Measurements from ENCODE around the gene CYP4F2. TPM values are rescaled to one million over a fixed set of nuclear protein-coding genes. Genes with fewer than 3 reads are reported as not detected.

Gene CYP4F2
- total RNA-seq, 4 donors from 2014 or later = 0.98 TPM; not detected in 3

- in situ Hi-C loops (cut with MboI; ENCODE audit: low sequenced_read_pairs in 4 of 4) = no loop called here
- no peaks in the 10 kb centered on the region for H3K36me3 ChIP-seq
- H3K27ac ChIP-seq = no peak overlapping the region
- DNase-seq (no peak), ATAC-seq (no peak)
- no peaks in the 10 kb centered on the region for H3K9me3 ChIP-seq
- H3K27me3 ChIP-seq = no peaks in the 10 kb centered on the region
- no peak for TF ChIP-seq POLR2A (IDR thresholded peaks at IDR 0.05)
- no peak for TF ChIP-seq CTCF (IDR thresholded peaks at IDR 0.05 in 4 of 5, conservative IDR thresholded peaks at IDR 0.05 in 1 of 5)
- no peak overlapping the region for H3K4me3 ChIP-seq
- intact Hi-C loops (cut with DNase I; ENCODE audit: low total_unique reads) = no loop called here
- H3K4me1 ChIP-seq = no peaks in the 10 kb centered on the region
These were observed 34.6 kb downstream of the CYP4F2 start for GRCh38 chr19:15863272-15863671.

- in situ Hi-C loops (cut with MboI; ENCODE audit: low sequenced_read_pairs in 4 of 4) (no loop called here), intact Hi-C loops (cut with DNase I; ENCODE audit: low total_unique reads) (no loop called here)
- no peak overlapping the region for H3K4me3 ChIP-seq
- H3K27me3 ChIP-seq = no peaks in the 10 kb centered on the region
- H3K36me3 ChIP-seq = no peaks in the 10 kb centered on the region
- no peak for DNase-seq
- H3K27ac ChIP-seq = no peak overlapping the region
- no peak for ATAC-seq
- no peaks in the 10 kb centered on the region for H3K9me3 ChIP-seq
- no peak for TF ChIP-seq POLR2A (IDR thresholded peaks at IDR 0.05)
- TF ChIP-seq CTCF (IDR thresholded peaks at IDR 0.05 in 4 of 5, conservative IDR thresholded peaks at IDR 0.05 in 1 of 5) = no peak
- no peaks in the 10 kb centered on the region for H3K4me1 ChIP-seq
These were observed 35.4 kb downstream of the CYP4F2 start for GRCh38 chr19:15862444-15862843.

GRCh38 chr19:15860522-15860921, 37.4 kb downstream of the CYP4F2 start:
- intact Hi-C loops (cut with DNase I; ENCODE audit: low total_unique reads) = no loop called here

GRCh38 chr19:15859187-15859586, 38.7 kb downstream of the CYP4F2 start:
- Histone ChIP-seq H3K27me3 (no peaks in the 10 kb centered on the region), H3K4me1 (no peaks in the 10 kb centered on the region), H3K4me3 (no peak overlapping the region), H3K9me3 (no peaks in the 10 kb centered on the region), H3K36me3 (no peaks in the 10 kb centered on the region), H3K27ac (no peak overlapping the region)
- in situ Hi-C loops (cut with MboI; ENCODE audit: low sequenced_read_pairs in 4 of 4) (no loop called here), intact Hi-C loops (cut with DNase I; ENCODE audit: low total_unique reads) (no loop called here)
- DNase-seq (no peak), ATAC-seq (no peak)
- TF ChIP-seq CTCF (IDR thresholded peaks at IDR 0.05 in 4 of 5, conservative IDR thresholded peaks at IDR 0.05 in 1 of 5) = no peak
- no peak for TF ChIP-seq POLR2A (IDR thresholded peaks at IDR 0.05)

More at GRCh38 chr19:15860522-15860921, 37.4 kb downstream of the CYP4F2 start:
- no peaks in the 10 kb centered on the region for H3K4me1 ChIP-seq
- DNase-seq (no peak), ATAC-seq (no peak)
- H3K27me3 ChIP-seq = no peaks in the 10 kb centered on the region
- no peaks in the 10 kb centered on the region for H3K9me3 ChIP-seq
- no peak overlapping the region for H3K4me3 ChIP-seq
- H3K27ac ChIP-seq = no peak overlapping the region
- H3K36me3 ChIP-seq = no peaks in the 10 kb centered on the region
- TF ChIP-seq POLR2A (IDR thresholded peaks at IDR 0.05) (no peak), CTCF (IDR thresholded peaks at IDR 0.05 in 4 of 5, conservative IDR thresholded peaks at IDR 0.05 in 1 of 5) (no peak)
- in situ Hi-C loops (cut with MboI; ENCODE audit: low sequenced_read_pairs in 4 of 4) = no loop called here

- no peaks in the 10 kb centered on the region for H3K36me3 ChIP-seq
- intact Hi-C loops (cut with DNase I; ENCODE audit: low total_unique reads) = no loop called here
- no peak for DNase-seq
- in situ Hi-C loops (cut with MboI; ENCODE audit: low sequenced_read_pairs in 4 of 4) = no loop called here
- H3K27me3 ChIP-seq = no peaks in the 10 kb centered on the region
- no peak for ATAC-seq
- no peak for TF ChIP-seq POLR2A (IDR thresholded peaks at IDR 0.05)
- TF ChIP-seq CTCF (IDR thresholded peaks at IDR 0.05 in 4 of 5, conservative IDR thresholded peaks at IDR 0.05 in 1 of 5) = no peak
- no peaks in the 10 kb centered on the region for H3K9me3 ChIP-seq
- no peak overlapping the region for H3K4me3 ChIP-seq
- no peak overlapping the region for H3K27ac ChIP-seq
- no peaks in the 10 kb centered on the region for H3K4me1 ChIP-seq
These were observed 47.5 kb downstream of the CYP4F2 start for GRCh38 chr19:15850385-15850784.
